Measurements from ENCODE around the gene SCN1B.
"Not testable (repeated sequence)": the region's sequence is repeated elsewhere in the genome, so short reads cannot be mapped to it uniquely, and the experiment has no call there.

The SCN1B gene

GRCh38 chr19:35019144-35019543 is 11.1 kb upstream of the SCN1B start:
- DNase-seq = no peak

- no peak for DNase-seq
These were observed 9.3 kb upstream of the SCN1B start for GRCh38 chr19:35021016-35021415.

GRCh38 chr19:35021596-35021995 is 8.7 kb upstream of the SCN1B start:
- no peak for DNase-seq

GRCh38 chr19:35022460-35022859 is 7.8 kb upstream of the SCN1B start:
- no peak for DNase-seq

GRCh38 chr19:35023428-35023827 is 6.8 kb upstream of the SCN1B start:
- no peak for DNase-seq

- no peak for DNase-seq
These were observed 6.2 kb upstream of the SCN1B start for GRCh38 chr19:35024095-35024494.

- DNase-seq = no peak
These were observed 4.3 kb upstream of the SCN1B start for GRCh38 chr19:35025969-35026368.

- DNase-seq = no peak
These were observed 3.9 kb upstream of the SCN1B start for GRCh38 chr19:35026418-35026817.

GRCh38 chr19:35027009-35027408 is 3.3 kb upstream of the SCN1B start:
- DNase-seq = no peak

- DNase-seq = no peak
These were observed 2.2 kb upstream of the SCN1B start for GRCh38 chr19:35027851-35028599.

GRCh38 chr19:35028600-35028885 is 1.7 kb upstream of the SCN1B start:
- not testable (repeated sequence) for DNase-seq

GRCh38 chr19:35029275-35029736 is 964 bp upstream of the SCN1B start:
- not testable (repeated sequence) for DNase-seq

- no peak for DNase-seq
These were observed 473 bp upstream of the SCN1B start for GRCh38 chr19:35029737-35030256.

- DNase-seq = no peak
These were observed 1.0 kb downstream of the SCN1B start for GRCh38 chr19:35031072-35031881.

GRCh38 chr19:35032356-35032865 is 2.1 kb downstream of the SCN1B start:
- DNase-seq = no peak

- no peak for DNase-seq
These were observed 3.1 kb downstream of the SCN1B start for GRCh38 chr19:35033067-35034004.

- DNase-seq = no peak
These were observed 3.8 kb downstream of the SCN1B start for GRCh38 chr19:35034005-35034502.

GRCh38 chr19:35034588-35035382 is 4.5 kb downstream of the SCN1B start:
- DNase-seq = no peak

GRCh38 chr19:35037716-35038622 is 7.7 kb downstream of the SCN1B start:
- DNase-seq = peak; percentile 91

Measured in NCI-H1694 (cell line).